ENCODE data around the gene NKAIN2.

DNA sequence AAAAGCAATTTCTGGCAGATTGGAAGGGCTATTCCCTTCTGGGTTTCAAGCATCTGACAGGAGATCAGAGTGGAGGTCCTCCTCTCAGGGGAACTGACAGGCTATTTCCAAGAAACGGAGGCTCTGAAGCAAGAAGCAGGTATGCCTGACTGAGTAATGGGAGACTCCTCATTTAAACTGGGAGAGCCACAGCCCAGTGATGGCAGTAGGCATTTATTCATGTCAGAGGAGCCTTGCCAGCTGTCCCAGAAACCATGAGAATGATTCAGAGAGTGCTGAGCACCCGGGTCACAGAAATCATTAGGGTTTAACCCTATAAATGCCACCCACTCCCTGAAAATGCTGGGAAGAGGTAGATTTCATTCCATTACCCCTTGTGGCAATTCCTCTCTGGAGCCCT, 911.1 kb downstream of the NKAIN2 start:
- TF ChIP-seq EZH2phosphoT487 (IDR thresholded peaks at IDR 0.05; ENCODE audit: low read length), result no peak
- no peak for TF ChIP-seq CTCF (IDR thresholded peaks at IDR 0.05; ENCODE audit: low read length)
- no peak for TF ChIP-seq EZH2 (optimal IDR thresholded peaks at IDR 0.05; ENCODE audit: low read depth, low read length)
